Right lobe of liver (tissue), 4 donors: ENCODE data around the gene GFOD1.
"Not testable (repeated sequence)": the region's sequence is repeated elsewhere in the genome, so short reads cannot be mapped to it uniquely, and the experiment has no call there.

ENCODE experiments used
- CTCF ChIP-seq, 4 donors: fragments of 200-600 bp in 3 of 4; fragments of 450-650 bp in 1 of 4; IDR thresholded peaks; one replicate each; pipeline versions ENCODE4 v1.5.1 to v1.8.0; 2016 to 2022; ENCODE audit warnings: antibody characterized with exemption in 4 of 4, mild to moderate bottlenecking in 2 of 4
- POLR2A ChIP-seq: fragments of 450-650 bp; IDR thresholded peaks from one replicate; pipeline ENCODE4 v1.6.1; 2017; ENCODE audit warnings: antibody characterized with exemption, mild to moderate bottlenecking
- donor health status: DM: no; HTN: no; CAD: no.
- donor health status: DM: no; HTN: no; CAD: no.
- donor health status: DM: no; HTN: yes; CAD: no.

DNA sequence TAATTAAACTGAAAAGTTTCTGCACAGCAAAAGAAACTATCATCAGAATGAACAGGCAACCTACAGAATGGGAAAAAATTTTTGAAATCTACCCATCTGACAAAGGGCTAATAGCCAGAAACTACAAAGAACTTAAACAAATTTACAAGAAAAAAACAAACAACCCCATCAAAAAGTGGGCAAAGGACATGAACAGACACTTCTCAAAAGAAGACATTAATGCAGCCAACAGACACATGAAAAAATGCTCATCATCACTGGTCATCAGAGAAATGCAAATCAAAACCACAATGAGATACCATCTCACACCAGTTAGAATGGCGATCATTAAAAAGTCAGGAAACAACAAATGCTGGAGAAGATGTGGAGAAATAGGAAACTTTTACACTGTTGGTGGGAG lies 98.6 kb downstream of the GFOD1 start:
- not testable (repeated sequence) for TF ChIP-seq POLR2A; CTCF (IDR thresholded peaks at IDR 0.05)
